Putamen (tissue), 1 donor: ENCODE data around the gene AKTIP.
"Not testable (repeated sequence)": the region's sequence is repeated elsewhere in the genome, so short reads cannot be mapped to it uniquely, and the experiment has no call there.

Experiments used
- DNase-seq: peaks from one replicate; pipeline ENCODE4 v3.0.0-alpha.2; 2016; ENCODE audit warnings: low spot score

Gene AKTIP

GRCh38 chr16:53515811-53516210, 12.8 kb upstream of the AKTIP start:
- DNase-seq: no peak

- no peak for DNase-seq
These were observed 12.2 kb upstream of the AKTIP start for GRCh38 chr16:53515259-53515658.

- not testable (repeated sequence) for DNase-seq
These were observed 9.8 kb upstream of the AKTIP start for GRCh38 chr16:53512795-53513194.

GRCh38 chr16:53511403-53512280, 8.6 kb upstream of the AKTIP start:
- DNase-seq: no peak

GRCh38 chr16:53511084-53511402, 8.0 kb upstream of the AKTIP start:
- no peak for DNase-seq

- DNase-seq: no peak
These were observed 7.7 kb upstream of the AKTIP start for GRCh38 chr16:53510704-53511070.

- DNase-seq: peak; percentile 69
These were observed 7.1 kb upstream of the AKTIP start for GRCh38 chr16:53509906-53510703.

GRCh38 chr16:53507464-53508179, 4.6 kb upstream of the AKTIP start:
- DNase-seq: no peak

- DNase-seq: no peak
These were observed 3.2 kb upstream of the AKTIP start for GRCh38 chr16:53506254-53506653.

- DNase-seq: peak; percentile 41
These were observed 1.7 kb upstream of the AKTIP start for GRCh38 chr16:53504665-53505064.

GRCh38 chr16:53503991-53504663, 1.1 kb upstream of the AKTIP start:
- DNase-seq: peak; percentile 46

GRCh38 chr16:53503270-53503923, 388 bp upstream of the AKTIP start:
- peak; percentile 100 for DNase-seq

GRCh38 chr16:53501216-53501859, 1.7 kb downstream of the AKTIP start:
- DNase-seq: no peak

GRCh38 chr16:53498984-53499383, 4.0 kb downstream of the AKTIP start:
- no peak for DNase-seq

- DNase-seq: no peak
These were observed 7.7 kb downstream of the AKTIP start for GRCh38 chr16:53495325-53495724.

- DNase-seq: no peak
These were observed 8.4 kb downstream of the AKTIP start for GRCh38 chr16:53494636-53495035.

- no peak for DNase-seq
These were observed 10.5 kb downstream of the AKTIP start for GRCh38 chr16:53492503-53492902.

- DNase-seq: no peak
These were observed 13.3 kb downstream of the AKTIP start for GRCh38 chr16:53489755-53490154.

GRCh38 chr16:53486230-53486629, 16.8 kb downstream of the AKTIP start:
- DNase-seq: no peak

GRCh38 chr16:53484542-53484941, 18.5 kb downstream of the AKTIP start:
- DNase-seq: no peak

- DNase-seq: no peak
These were observed 20.9 kb downstream of the AKTIP start for GRCh38 chr16:53482123-53482522.
